Measurements from ENCODE around the gene LRRTM3. TPM values are rescaled to one million over a fixed set of nuclear protein-coding genes. Genes with fewer than 3 reads are reported as not detected.
A peak's percentile ranks its signal among the peaks of the same experiment; 100 is the strongest.

The LRRTM3 gene
- total RNA-seq, result not detected

- H3K9me3 Mint-ChIP-seq, result no peaks in the 10 kb centered on the region
- H3K27me3 Mint-ChIP-seq, result peaks cover 35% of the 10 kb centered on the region
- H3K4me1 Mint-ChIP-seq, result no peaks in the 10 kb centered on the region
- POLR2A ChIA-PET, result no interaction called here
- no peak within 1 kb of the TSS for H3K27ac Mint-ChIP-seq
- peak; percentile 20 for DNase-seq
- no peaks in the 10 kb centered on the region for H3K36me3 Mint-ChIP-seq (ENCODE audit: low read depth)
- no peak within 1 kb of the TSS for H3K4me3 Mint-ChIP-seq
- CTCF ChIA-PET, result interaction anchor here (0.7 kb wide), 1 partner anchor 28 kb away, joined by 3 read pairs; no protein-coding TSS in a partner anchor
Observed at GRCh38 chr10:66925896-66926715, at the start of gene LRRTM3. TSS of gene LRRTM3 (plus strand) at chr10:66926036.

- Mint-ChIP-seq H3K4me3 (no peak overlapping the region), H3K27ac (no peak overlapping the region), H3K9me3 (no peaks in the 10 kb centered on the region), H3K27me3 (no peaks in the 10 kb centered on the region), H3K36me3 (ENCODE audit: low read depth) (no peaks in the 10 kb centered on the region), H3K4me1 (no peaks in the 10 kb centered on the region)
- CTCF ChIA-PET, result no interaction called here
- no peak for DNase-seq
- POLR2A ChIA-PET, result no interaction called here
Observed at GRCh38 chr10:66877361-66877760, 48.5 kb upstream of the LRRTM3 start.

GRCh38 chr10:66880292-66880691 is 45.5 kb upstream of the LRRTM3 start:
- no peaks in the 10 kb centered on the region for H3K27me3 Mint-ChIP-seq
- no peak for DNase-seq
- H3K4me3 Mint-ChIP-seq, result no peak overlapping the region
- no peaks in the 10 kb centered on the region for H3K9me3 Mint-ChIP-seq
- no peaks in the 10 kb centered on the region for H3K4me1 Mint-ChIP-seq
- ChIA-PET POLR2A (no interaction called here), CTCF (interaction anchor here (1.3 kb wide), 1 partner anchor 51 kb away, joined by 4 read pairs; no protein-coding TSS in a partner anchor)
- H3K36me3 Mint-ChIP-seq (ENCODE audit: low read depth), result no peaks in the 10 kb centered on the region
- no peak overlapping the region for H3K27ac Mint-ChIP-seq

- POLR2A ChIA-PET, result no interaction called here
Observed at GRCh38 chr10:66880826-66881225, 45.0 kb upstream of the LRRTM3 start.

GRCh38 chr10:66881814-66882213 is 44.0 kb upstream of the LRRTM3 start:
- no peak overlapping the region for H3K4me3 Mint-ChIP-seq
- no peaks in the 10 kb centered on the region for H3K27me3 Mint-ChIP-seq
- H3K36me3 Mint-ChIP-seq (ENCODE audit: low read depth), result no peaks in the 10 kb centered on the region
- no peak for DNase-seq
- no peaks in the 10 kb centered on the region for H3K4me1 Mint-ChIP-seq
- H3K9me3 Mint-ChIP-seq, result no peaks in the 10 kb centered on the region
- H3K27ac Mint-ChIP-seq, result no peak overlapping the region
- ChIA-PET CTCF (no interaction called here), POLR2A (no interaction called here)

More at GRCh38 chr10:66880826-66881225, 45.0 kb upstream of the LRRTM3 start:
- H3K27me3 Mint-ChIP-seq, result no peaks in the 10 kb centered on the region
- H3K27ac Mint-ChIP-seq, result no peak overlapping the region
- H3K9me3 Mint-ChIP-seq, result no peaks in the 10 kb centered on the region
- H3K36me3 Mint-ChIP-seq (ENCODE audit: low read depth), result no peaks in the 10 kb centered on the region
- H3K4me3 Mint-ChIP-seq, result no peak overlapping the region
- CTCF ChIA-PET, result interaction anchor here (1.3 kb wide), 1 partner anchor 51 kb away, joined by 4 read pairs; no protein-coding TSS in a partner anchor
- no peaks in the 10 kb centered on the region for H3K4me1 Mint-ChIP-seq
- no peak for DNase-seq

- POLR2A ChIA-PET, result no interaction called here
- CTCF ChIA-PET, result no interaction called here
- H3K36me3 Mint-ChIP-seq (ENCODE audit: low read depth), result no peaks in the 10 kb centered on the region
- H3K4me3 Mint-ChIP-seq, result no peak overlapping the region
- H3K9me3 Mint-ChIP-seq, result no peaks in the 10 kb centered on the region
- no peaks in the 10 kb centered on the region for H3K27me3 Mint-ChIP-seq
- DNase-seq, result no peak
- H3K4me1 Mint-ChIP-seq, result no peaks in the 10 kb centered on the region
- H3K27ac Mint-ChIP-seq, result no peak overlapping the region
Observed at GRCh38 chr10:66882271-66882670, 43.6 kb upstream of the LRRTM3 start.

- POLR2A ChIA-PET, result no interaction called here
- CTCF ChIA-PET, result no interaction called here
- Mint-ChIP-seq H3K4me1 (no peaks in the 10 kb centered on the region), H3K27ac (no peak overlapping the region), H3K36me3 (ENCODE audit: low read depth) (no peaks in the 10 kb centered on the region), H3K27me3 (no peaks in the 10 kb centered on the region), H3K9me3 (no peaks in the 10 kb centered on the region), H3K4me3 (no peak overlapping the region)
- DNase-seq, result no peak
Observed at GRCh38 chr10:66886848-66887247, 39.0 kb upstream of the LRRTM3 start.

GRCh38 chr10:66888237-66888636 is 37.6 kb upstream of the LRRTM3 start:
- Mint-ChIP-seq H3K9me3 (no peaks in the 10 kb centered on the region), H3K4me3 (no peak overlapping the region), H3K36me3 (ENCODE audit: low read depth) (no peaks in the 10 kb centered on the region), H3K4me1 (no peaks in the 10 kb centered on the region), H3K27ac (no peak overlapping the region), H3K27me3 (no peaks in the 10 kb centered on the region)
- DNase-seq, result no peak
- POLR2A ChIA-PET, result no interaction called here
- CTCF ChIA-PET, result no interaction called here

- Mint-ChIP-seq H3K9me3 (no peaks in the 10 kb centered on the region), H3K4me1 (no peaks in the 10 kb centered on the region), H3K27ac (no peak overlapping the region), H3K27me3 (no peaks in the 10 kb centered on the region), H3K36me3 (ENCODE audit: low read depth) (no peaks in the 10 kb centered on the region), H3K4me3 (no peak overlapping the region)
- no peak for DNase-seq
- POLR2A ChIA-PET, result interaction anchor here (0.6 kb wide), 1 partner anchor 984 kb away, joined by 3 read pairs; no protein-coding TSS in a partner anchor
- CTCF ChIA-PET, result no interaction called here
Observed at GRCh38 chr10:66892871-66893270, 33.0 kb upstream of the LRRTM3 start.

GRCh38 chr10:66910671-66911070 is 15.2 kb upstream of the LRRTM3 start:
- no peaks in the 10 kb centered on the region for H3K4me1 Mint-ChIP-seq
- ChIA-PET CTCF (no interaction called here), POLR2A (no interaction called here)
- H3K9me3 Mint-ChIP-seq, result no peaks in the 10 kb centered on the region
- no peak for DNase-seq
- H3K27me3 Mint-ChIP-seq, result no peaks in the 10 kb centered on the region
- no peak overlapping the region for H3K4me3 Mint-ChIP-seq
- H3K36me3 Mint-ChIP-seq (ENCODE audit: low read depth), result no peaks in the 10 kb centered on the region
- no peak overlapping the region for H3K27ac Mint-ChIP-seq

- POLR2A ChIA-PET, result no interaction called here
- H3K27me3 Mint-ChIP-seq, result no peaks in the 10 kb centered on the region
Observed at GRCh38 chr10:66916030-66916429, 9.8 kb upstream of the LRRTM3 start.

GRCh38 chr10:66917104-66917503 is 8.7 kb upstream of the LRRTM3 start:
- Mint-ChIP-seq H3K4me1 (no peaks in the 10 kb centered on the region), H3K9me3 (no peaks in the 10 kb centered on the region), H3K4me3 (no peak overlapping the region), H3K27ac (no peak overlapping the region), H3K36me3 (ENCODE audit: low read depth) (no peaks in the 10 kb centered on the region), H3K27me3 (no peaks in the 10 kb centered on the region)
- ChIA-PET CTCF (no interaction called here), POLR2A (no interaction called here)
- no peak for DNase-seq

More at GRCh38 chr10:66916030-66916429, 9.8 kb upstream of the LRRTM3 start:
- no peak for DNase-seq
- CTCF ChIA-PET, result no interaction called here
- Mint-ChIP-seq H3K9me3 (no peaks in the 10 kb centered on the region), H3K36me3 (ENCODE audit: low read depth) (no peaks in the 10 kb centered on the region), H3K4me1 (no peaks in the 10 kb centered on the region), H3K4me3 (no peak overlapping the region), H3K27ac (no peak overlapping the region)

GRCh38 chr10:66919248-66919647 is 6.6 kb upstream of the LRRTM3 start:
- no peak overlapping the region for H3K27ac Mint-ChIP-seq
- H3K9me3 Mint-ChIP-seq, result no peaks in the 10 kb centered on the region
- POLR2A ChIA-PET, result no interaction called here
- DNase-seq, result no peak
- H3K4me3 Mint-ChIP-seq, result no peak overlapping the region
- CTCF ChIA-PET, result no interaction called here
- no peaks in the 10 kb centered on the region for H3K4me1 Mint-ChIP-seq
- H3K36me3 Mint-ChIP-seq (ENCODE audit: low read depth), result no peaks in the 10 kb centered on the region
- H3K27me3 Mint-ChIP-seq, result no peaks in the 10 kb centered on the region

GRCh38 chr10:66924674-66925345 is 1.0 kb upstream of the LRRTM3 start:
- no peaks in the 10 kb centered on the region for H3K36me3 Mint-ChIP-seq (ENCODE audit: low read depth)
- ChIA-PET POLR2A (no interaction called here), CTCF (no interaction called here)
- DNase-seq, result no peak
- H3K9me3 Mint-ChIP-seq, result no peaks in the 10 kb centered on the region
- peaks cover 35% of the 10 kb centered on the region for H3K27me3 Mint-ChIP-seq
- no peak overlapping the region for H3K4me3 Mint-ChIP-seq
- H3K4me1 Mint-ChIP-seq, result no peaks in the 10 kb centered on the region
- no peak overlapping the region for H3K27ac Mint-ChIP-seq
